ENCODE results near the gene C1QTNF12.

C1QTNF12 gene

DNA sequence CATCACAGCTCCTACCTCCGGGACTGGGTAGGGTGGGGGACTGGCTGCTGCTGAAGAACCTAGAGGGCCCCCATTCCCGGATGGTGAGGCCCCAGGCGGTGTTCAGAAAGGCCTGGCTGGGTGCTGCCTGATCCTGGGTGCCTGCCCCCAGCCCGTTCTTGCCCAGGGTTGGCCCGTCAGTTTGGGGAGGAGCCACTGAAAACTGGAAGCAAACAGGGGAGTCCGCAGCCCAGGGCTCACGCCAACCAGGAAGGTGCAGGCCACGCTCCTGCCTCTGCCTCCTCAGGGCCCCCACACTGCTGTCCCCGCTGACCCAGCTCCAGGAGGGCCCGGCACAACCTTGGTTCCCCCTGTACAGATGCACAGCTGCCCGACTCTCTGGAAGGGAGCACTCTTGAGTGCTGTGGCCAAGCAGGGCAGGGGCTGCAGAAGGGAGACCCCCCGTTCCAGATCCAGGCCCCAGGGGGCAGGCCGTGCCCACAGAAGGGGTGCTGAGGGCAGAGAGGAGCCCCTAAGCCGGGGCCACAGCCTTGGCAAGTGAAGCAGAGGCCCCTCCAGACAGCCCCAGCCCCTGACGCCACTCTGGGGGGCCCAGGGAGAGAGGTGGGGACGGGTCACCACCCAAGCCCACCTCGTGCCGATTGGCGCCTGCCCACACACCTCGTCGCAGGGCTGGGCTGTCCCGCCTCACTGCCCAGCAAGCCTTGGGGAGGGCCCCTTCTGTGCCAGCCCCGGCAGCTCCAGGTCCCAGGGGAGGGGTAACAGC lies 5.5 kb downstream of the C1QTNF12 start:
- DNase-seq (ENCODE audit: low read depth), result no peak

DNA sequence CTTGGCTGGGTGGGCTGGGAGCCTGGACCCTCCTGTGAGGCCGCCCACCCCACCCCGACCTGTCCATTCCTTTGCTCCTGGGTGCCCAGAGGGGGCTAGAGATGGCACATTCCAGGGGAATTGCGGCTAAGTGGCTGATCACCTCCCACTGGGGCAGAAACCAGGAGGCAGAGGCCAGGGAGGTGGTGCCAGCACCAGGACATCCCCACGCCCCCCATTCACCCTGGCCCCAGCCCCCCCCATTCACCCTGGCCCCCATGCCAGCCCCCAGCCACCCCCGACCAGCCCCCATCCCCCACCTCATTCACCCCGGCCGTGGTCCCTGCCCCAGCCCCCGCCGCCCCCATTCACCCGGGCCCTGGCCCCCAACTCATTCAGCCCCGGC lies 6.2 kb downstream of the C1QTNF12 start:
- no peak for DNase-seq (ENCODE audit: low read depth)

DNA sequence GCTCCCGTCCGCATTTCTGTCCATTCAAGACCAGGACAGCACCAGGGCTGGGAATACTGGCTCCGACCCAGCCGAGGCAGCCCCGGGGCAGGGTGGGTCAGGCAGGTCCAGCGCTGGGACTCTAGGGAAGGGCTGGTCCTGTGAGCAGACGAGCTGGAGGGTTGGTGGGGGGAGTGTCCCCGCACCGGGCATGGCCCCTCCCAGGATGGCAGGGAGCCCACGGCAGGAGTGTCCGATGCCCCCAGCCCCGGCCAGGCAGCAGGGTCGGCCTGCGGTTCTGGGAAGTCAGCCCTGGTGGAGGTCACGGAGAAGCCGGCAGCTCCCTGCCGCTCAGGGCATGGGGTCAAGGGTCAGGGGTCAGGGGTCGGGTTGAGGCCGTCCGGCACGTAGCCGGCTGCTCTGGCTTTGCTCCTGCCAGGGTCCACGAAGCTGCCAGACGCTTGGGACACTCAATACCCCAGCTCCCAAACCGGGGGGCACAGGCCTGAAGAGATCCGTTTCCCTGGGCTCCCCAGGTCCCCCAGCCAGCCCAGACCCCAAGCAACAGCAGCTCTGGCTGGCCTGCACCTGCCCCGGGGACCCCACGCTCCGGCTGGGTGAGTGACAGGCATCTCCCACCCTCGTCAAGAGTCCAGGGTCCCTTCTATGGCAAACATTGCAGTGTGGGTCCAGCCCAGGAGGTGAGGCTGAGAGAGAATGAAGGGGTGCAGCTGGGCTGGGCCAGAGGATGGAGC lies 6.7 kb downstream of the C1QTNF12 start:
- DNase-seq (ENCODE audit: low read depth), result no peak

DNA sequence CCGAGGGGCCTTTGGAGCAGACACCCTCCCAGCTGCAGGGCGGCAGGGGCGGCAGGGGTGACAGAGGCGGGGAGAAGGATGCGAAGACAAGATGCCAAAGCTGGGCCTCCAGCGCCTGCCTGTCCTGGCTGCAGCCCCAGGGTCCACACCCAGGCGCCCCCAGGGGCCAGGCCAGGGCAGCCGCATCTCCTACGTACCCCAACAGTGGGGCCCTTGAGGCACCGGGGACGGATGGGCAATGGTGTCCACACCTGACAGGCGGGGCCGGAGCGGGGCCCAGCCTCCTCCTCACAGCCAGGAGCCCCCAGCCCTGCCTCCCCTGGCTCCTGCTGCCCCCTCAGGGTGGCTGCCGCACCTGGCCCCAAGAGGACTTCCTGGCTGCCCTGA lies 7.3 kb downstream of the C1QTNF12 start:
- no peak for DNase-seq (ENCODE audit: low read depth)

DNA sequence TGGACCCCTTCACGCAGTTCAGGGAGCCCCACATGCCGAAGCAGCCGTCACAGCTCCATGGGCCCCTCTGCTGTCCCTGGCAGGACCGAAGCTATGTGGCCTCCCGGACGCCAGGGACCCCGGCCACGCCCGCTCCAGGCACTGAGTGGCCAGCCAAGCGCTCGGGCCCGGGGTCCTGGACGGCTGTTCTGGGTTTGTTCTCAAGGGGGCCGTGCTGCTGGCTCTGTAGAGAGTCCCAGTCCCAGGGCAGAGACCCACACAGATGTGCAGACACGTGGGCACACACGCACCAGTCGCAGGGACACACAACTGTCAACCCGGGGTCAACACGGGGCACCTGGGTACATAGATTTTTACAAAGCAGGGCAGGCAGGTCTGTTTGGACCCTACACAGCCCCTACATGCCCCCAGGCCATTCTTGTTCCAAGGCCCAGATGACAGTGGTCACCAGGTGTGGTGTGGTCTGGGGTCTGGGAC lies 7.8 kb downstream of the C1QTNF12 start:
- DNase-seq (ENCODE audit: low read depth), result no peak

DNA sequence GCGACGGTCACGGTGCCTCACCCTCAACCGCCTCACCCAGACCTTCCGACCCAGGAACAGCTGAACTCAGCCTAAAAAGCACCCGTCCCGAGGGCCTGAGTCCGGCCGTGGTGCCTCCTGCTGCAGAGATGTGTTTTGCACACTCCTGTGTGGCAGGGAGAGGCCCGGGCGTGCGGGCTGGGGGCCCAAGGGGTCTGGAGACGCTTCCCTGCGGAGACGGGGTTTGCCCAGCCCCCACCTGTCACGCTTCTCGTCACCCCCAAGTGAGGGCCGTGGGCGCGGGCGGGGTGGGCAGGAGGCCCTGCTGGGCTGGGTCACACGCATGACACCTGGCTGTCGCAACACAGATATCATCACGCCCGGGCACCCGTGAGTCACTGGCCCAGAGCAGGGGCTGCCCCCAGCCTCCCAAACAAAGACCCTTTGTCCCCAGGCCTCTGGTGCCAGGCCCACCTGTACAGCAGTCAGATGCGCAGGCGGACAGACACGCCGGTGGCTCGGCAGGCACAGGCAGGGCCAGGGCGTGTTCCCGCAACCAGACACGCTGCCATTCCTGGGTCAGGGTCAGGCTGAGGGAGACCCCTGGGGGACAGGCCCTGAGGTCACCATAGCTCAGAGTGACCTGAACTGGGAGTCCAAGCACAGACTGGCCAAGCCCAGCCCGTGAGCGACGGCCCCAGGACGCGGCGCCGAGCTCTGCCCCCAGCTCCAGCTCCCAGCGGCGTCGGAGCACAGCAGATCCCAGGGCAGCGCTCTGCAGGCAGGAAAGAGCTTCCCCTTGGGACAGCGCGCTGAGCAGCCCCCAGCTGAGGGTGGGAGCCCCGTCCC lies 8.4 kb downstream of the C1QTNF12 start:
- no peak for DNase-seq (ENCODE audit: low read depth)

DNA sequence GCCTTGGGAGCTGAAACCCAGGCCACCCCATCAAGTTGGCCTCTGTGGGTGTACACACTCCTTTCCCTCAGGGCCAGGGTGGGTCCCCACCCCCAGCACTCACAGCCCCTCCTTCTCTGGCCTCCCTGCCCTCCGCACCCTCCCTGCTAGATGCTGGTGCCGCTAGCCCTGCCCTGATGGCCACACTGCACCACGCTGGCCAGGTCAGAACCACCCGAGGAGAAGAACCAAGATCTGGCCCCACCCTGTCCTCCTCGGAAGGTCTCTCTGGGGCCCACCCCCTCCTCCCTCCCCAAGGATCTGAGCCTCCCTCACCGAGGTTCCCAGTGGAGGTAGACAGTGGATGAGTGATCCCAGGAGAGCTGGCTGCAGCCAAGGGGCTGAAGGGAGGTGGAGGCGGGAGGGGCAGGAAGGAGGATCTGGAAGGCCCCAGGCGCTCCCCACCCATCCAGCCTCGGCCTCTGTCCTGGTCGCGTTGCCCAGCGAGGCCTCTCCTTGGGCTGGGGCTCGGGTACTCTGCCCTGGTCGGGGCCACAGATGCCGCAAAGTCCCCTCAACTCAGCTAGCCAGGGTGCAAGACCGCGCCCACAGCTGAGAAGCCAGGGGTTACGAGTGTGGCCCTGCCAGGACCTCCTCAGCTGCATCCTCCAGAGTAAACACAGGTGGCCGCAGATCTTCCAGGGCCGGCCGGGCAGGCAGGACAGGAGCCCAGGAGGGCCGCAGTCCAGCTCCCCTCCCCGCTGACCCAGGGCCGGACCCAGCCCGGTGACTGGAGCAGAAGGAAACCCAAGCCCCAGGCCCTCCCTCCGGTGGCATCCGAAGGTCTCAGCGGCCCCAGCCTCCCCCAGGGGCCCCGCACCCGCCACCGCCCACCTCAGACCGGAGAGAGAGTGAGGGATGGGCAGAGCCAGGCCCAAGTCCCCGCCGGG lies 9.3 kb downstream of the C1QTNF12 start:
- DNase-seq (ENCODE audit: low read depth), result no peak

DNA sequence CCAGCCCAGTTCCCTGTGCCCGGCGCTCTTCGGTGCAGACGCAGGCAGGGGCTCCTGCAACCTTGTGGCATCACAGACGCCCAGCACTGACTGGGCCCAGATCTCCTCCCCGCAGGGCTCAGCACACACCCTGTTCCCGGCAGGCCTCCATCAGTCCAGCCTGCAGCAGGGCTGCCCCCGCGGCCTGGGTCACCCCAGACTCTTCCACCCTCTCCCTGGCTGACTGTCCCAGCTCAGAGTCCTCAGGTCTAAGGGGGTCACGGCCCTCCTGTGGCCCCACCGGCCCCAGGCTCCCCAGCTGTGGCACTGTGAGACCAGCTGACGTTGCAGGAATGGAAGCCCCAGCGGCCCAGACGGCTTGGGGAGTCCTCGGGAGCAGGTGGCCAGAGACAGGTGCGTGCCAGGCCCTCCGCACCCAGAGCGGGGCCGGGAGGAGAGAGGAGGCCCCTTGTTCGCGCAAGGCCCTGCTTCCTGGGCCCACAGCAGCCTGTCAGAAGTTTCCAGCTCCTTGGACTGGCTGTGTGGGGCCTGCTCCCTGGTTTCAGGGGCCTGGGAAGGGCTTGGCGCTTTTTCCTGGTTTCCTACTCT lies 10.3 kb downstream of the C1QTNF12 start:
- no peak for DNase-seq (ENCODE audit: low read depth)

DNA sequence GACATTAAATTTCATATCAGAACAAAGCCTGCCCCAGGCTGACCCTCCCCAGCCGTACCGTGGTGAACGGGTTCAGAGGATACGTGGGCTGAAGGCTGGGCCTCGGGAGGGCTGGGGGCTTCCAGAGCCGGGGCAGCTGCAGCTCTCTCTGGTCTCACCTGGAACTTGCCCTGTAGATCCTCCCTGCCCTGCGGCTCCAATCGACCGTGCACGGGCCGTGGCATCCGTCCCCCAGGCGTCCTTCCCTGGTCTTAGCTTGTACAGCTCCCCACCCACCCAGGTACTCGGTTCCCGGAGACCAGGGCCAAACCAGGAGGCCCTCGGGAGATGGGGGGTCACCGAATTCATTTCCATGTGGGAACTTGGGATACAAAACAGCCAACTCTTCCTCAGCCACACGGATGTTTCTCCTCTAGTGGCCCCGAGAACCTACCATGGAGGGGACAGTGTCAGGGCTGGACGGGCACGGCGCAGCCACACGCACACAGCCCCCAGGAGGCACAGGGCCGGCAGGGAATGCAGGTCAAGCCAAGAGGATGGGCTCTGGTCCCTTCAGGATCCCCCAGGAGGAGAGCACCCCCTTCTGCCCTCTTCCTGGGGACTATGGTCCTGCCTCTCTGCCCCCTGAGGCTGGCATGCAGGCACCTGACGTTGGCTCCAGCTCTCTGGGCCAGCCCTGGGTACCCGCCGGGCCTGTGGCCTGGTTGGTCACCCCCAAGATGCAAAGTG lies 11.3 kb downstream of the C1QTNF12 start:
- no peak for DNase-seq (ENCODE audit: low read depth)

DNA sequence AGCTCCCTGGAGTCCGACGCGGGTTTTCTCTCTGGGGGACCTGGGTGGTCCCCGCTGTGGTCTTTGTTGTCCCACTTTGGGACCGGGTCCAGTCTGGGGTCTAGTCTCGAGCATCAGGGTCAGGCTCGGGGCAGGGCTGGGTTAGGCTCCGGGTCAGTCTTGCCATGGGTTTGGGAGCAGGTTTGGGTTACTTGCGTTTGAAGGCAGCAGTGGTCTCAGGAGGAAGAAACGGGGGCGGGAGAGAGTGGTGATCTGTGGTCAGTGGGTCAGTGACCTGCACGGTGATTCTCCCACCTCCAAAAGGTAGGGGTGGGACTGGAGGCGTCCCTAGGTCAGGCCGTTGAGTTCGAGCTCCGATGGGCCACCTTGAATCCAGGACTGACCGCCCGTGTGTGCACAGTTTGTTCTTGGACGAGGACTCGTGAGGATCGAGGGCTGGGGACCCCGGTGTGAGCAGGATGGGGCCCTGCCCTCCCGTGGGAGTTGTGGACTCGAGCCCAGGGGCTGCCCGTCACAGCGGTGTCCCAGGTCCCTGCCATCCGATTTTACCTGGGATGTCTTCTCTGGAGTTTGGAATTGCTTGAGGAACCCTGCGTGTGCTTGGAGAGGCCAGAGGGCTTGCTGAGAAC lies 12.2 kb downstream of the C1QTNF12 start:
- no peak for DNase-seq (ENCODE audit: low read depth)

DNA sequence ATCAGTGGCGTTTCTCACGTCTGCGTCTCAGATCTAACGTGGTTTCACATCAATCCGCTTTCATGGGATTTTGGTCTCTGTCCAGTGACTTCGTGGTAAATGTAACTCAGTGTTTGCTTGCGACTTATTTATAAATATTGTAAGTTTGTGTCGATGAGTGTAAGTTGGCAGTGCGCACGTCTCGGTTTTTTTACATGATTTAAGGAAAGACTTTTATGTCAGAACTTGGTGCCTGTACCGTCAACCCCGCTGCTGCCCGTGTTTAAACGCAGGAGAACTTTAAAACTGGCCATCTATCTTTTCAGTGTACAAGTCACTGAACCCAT lies 13.0 kb downstream of the C1QTNF12 start:
- no peak for DNase-seq (ENCODE audit: low read depth)

DNA sequence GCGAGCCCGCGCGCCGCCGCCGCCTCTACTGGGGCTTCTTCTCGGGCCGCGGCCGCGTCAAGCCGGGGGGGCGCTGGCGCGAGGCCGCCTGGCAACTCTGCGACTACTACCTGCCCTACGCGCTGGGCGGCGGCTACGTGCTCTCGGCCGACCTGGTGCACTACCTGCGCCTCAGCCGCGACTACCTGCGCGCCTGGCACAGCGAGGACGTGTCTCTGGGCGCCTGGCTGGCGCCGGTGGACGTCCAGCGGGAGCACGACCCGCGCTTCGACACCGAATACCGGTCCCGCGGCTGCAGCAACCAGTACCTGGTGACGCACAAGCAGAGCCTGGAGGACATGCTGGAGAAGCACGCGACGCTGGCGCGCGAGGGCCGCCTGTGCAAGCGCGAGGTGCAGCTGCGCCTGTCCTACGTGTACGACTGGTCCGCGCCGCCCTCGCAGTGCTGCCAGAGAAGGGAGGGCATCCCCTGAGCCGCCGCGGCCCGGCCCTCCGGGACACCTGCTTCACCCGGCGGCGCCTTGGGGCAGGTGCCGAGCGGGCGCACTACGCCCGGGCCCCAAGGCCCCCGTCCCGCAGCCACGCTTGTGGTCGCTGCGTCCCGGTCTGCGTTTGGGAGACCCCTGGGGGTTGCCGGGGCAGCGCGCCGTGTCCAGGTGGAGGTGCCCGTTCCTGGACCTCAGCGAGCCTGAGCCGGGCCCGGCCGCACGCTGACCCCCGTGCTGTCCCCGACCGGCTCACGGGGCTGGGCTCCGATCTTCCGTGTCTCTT lies 13.5 kb downstream of the C1QTNF12 start:
- no peak for DNase-seq (ENCODE audit: low read depth)

DNA sequence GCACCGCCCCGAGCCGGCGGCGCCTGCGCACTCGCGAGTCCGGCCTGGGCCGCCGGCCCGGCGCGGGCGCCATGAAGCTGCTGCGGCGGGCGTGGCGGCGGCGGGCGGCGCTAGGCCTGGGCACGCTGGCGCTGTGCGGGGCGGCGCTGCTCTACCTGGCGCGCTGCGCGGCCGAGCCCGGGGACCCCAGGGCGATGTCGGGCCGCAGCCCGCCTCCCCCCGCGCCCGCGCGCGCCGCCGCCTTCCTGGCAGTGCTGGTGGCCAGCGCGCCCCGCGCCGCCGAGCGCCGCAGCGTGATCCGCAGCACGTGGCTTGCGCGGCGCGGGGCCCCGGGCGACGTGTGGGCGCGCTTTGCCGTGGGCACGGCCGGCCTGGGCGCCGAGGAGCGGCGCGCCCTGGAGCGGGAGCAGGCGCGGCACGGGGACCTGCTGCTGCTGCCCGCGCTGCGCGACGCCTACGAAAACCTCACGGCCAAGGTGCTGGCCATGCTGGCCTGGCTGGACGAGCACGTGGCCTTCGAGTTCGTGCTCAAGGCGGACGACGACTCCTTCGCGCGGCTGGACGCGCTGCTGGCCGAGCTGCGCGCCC lies 14.2 kb downstream of the C1QTNF12 start, which contains the start of gene B3GALT6:
TSS of gene B3GALT6 (plus strand) at position 30 of the 588 bp plus-strand sequence. CDS start at position 72, 42 bp downstream.
- peak; percentile 16 for DNase-seq (ENCODE audit: low read depth)

DNA sequence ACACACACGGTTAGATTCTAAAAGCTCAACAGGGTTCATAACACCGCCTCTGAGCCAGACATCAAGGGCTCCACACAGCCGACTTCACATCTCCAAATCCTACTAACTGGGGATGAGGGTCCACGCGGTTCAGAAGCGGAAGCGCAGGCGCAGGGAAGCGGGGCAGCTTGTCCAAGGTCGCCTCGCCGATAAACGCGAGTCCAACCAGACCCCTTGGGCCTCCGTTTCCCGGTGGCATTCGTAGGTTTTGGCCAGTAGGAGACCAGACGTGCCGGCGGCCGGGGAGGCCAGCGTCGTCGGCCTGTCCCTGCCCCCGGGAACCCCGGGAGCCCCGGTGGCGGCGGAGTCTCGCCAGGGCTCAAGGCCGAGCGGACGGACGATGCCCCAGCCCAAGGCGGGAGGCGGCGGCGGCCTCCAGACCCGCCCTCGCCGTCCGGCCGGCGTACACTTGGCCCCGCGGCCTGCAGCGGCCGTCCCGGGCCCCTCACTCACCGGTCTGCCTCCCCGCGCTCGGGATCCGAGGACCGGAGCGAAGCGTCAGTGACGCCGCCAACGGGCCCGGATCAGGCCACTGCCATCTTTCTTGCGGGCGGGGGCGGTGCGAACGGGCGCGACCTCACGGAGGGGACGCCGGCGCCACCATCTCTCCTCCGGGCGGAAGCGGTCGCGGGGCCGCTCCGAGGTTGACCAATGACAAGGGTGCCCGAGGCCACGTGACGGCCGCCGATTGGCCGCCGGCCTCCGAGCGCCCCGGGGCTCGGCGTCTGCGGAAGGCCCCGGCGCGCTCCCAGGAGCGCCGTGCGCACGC lies 14.9 kb downstream of the C1QTNF12 start, which contains the start of gene SDF4:
TSS of gene SDF4 (minus strand) at position 602 of the 808 bp plus-strand sequence. CDS start 3,229 bp downstream, outside the sequence.
- DNase-seq (ENCODE audit: low read depth), result peak; percentile 96

DNA sequence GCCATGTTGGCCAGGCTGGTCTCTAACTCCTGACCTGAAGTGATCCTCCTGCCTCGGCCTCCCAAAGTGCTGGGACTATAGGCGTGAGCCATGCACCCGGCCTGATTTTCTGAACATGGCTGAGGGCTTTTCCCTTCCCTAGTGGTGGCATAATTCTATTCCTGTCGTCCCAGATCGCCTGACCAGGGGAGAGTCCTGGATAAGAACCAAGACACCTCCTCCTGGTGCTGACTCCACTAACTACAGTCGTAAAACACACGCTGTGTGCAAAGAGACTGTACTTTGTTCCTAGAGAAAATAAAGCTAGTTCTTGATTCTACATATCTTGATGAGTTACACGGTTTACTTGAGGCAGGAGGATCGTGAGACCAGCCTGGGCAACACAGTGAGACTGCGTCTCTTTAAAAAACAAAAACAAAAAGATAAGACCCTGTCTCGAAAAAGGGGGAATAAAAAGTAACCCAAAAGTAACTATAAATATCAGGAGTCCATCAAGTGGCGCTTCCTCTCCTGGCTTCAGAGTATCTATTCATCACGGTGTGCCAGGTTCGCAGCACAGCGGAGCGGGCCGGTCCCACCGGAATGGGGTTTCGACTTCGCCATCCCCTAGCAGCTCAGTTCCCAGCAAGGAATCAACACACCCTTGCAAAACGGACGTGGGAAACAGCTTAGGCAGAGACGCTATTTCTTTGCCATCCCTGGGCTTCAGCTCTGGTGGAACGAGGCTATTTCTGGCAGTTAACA lies 15.7 kb downstream of the C1QTNF12 start:
- peak; percentile 72 for DNase-seq (ENCODE audit: low read depth)

DNA sequence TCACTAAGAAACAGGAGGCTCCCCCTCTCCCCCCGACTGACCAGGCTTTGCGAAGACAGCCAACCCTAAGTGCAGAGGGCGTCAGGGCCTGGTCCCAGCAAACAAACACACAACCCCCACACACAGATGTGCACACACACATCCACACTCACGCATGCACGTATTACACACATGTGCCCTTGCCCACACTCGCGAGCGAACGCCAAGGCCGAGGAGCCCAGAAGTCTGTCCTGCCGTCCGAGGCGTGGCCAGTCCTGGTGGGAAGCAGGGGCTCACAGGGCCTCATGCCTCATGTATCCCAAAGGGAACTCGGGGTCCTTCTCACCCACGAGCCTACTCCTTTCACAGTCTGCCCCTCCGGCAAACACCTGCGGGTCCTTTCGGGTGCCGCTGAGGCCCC lies 16.8 kb downstream of the C1QTNF12 start:
- DNase-seq (ENCODE audit: low read depth), result no peak
